Activated naive CD4-positive, alpha-beta T cell (primary cell): Measurements from ENCODE around the gene RPS26.

ENCODE experiments used
- DNase-seq, 4 experiments: peaks; one replicate each; lab custom pipeline; 2025; lab: John Stamatoyannopoulos, UW

The RPS26 gene

GRCh38 chr12:56078931-56079722 lies 37.4 kb downstream of the RPS26 start:
- DNase-seq: peak in 3 of 4 experiments; percentile 6 to 35 (median 12)

DNA sequence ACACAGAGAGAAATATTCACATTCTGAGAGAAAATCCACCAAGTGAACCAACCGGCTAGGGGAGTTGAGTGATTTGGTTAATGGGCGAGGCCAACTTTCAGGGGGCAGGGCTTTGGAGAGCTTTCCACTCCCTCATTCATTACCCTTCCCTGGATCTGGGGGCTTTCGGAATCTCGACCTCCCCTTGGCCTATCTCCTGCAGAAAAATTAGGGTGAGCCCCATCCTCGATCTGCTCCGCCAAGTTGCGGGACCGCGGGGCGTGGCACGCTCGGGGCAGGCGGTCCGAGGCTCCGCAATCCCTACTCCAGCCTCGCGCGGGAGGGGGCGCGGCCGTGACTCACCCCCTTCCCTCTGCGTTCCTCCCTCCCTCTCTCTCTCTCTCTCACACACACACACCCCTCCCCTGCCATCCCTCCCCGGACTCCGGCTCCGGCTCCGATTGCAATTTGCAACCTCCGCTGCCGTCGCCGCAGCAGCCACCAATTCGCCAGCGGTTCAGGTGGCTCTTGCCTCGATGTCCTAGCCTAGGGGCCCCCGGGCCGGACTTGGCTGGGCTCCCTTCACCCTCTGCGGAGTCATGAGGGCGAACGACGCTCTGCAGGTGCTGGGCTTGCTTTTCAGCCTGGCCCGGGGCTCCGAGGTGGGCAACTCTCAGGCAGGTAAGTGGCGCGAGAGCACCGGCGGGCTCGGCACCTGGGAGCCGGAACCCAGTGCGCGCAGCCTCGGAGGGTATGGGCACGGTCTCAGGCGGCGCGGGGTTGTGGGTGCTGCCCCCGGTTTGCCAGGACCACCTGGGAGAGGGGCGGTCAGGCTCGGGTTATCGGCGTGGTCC lies 38.2 kb downstream of the RPS26 start, which contains the start of gene ERBB3:
Gene ERBB3 (plus strand): TSS at position 443 of the 833 bp plus-strand sequence. CDS start 136 bp downstream, at position 579.
- DNase-seq: peak in 3 of 4 experiments; percentile 9 to 60 (median 17)

DNA sequence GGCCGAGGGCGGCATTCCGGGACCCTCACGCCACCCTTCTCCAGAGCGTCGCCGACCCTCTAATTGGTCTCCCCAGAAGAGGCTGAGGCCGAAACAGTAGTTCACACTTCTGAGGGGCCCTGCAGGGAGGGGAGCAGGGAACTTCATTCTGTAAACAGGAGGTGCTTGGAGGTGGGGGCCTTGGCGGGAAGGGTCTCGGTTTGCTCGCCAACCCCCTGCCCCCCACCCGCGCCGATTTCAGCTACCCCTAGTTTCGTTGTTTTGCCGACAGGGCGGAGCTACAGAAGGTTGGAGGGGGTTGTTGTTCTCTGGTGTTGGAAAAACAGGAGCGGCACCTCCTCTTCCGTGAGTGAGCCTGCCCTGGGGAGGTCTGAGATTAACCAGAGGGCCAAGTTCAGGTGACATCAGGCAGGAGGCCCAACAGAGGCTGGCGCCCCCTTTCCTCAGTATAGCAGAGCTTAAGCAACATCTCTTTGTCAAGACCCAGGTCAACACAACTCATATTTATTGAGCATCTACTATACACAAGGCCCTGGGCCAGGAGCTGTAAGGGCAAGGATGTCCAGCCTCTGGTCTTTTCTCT lies 38.9 kb downstream of the RPS26 start:
- DNase-seq: no peak

DNA sequence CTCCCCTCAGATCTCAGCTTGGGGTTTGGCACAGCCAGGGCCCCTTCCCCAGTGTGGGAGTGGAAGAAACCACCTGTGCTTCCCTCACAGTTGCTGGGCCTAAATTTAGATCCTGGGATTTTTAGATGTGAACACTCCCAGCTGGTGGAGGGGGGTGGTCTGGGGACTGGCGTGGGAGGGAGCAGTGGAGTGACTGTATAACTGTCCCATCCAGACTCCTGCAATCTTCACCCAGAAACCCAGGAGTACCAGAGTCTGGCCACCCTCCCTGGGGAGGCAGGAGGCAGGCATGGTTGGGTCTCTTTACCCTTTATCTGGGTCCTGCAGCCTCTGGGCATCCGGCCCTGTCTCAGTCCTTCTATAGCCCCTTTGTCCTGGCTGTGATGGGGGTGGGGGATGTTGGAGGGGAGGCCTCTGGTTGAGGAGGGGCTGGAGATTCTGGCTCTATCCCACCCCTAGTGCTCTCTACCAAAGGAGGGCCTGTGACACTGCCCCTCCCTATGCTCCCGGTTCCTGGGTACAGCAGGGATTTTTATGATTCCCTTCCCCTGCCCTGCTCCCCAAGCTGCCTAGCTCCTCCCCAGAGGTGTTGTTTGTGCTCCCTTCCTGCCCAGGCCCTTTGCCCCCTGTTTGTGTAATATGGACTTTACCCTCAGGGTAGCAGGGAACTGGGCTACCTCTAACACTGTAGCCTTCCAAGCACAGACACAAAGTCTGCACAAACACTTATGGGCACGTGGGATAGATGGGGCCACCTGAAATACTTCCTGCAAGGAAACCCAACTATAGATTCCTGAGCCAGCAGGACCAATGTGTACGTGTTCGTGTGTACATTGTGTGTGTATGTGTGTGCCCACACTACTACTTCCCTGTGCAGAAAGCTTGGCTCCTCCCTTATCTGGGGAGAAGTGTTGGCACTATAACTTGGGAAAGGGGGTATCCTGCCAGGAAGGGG lies 40.0 kb downstream of the RPS26 start:
- no peak for DNase-seq

GRCh38 chr12:56082382-56082781 lies 40.7 kb downstream of the RPS26 start:
- DNase-seq: no peak

DNA sequence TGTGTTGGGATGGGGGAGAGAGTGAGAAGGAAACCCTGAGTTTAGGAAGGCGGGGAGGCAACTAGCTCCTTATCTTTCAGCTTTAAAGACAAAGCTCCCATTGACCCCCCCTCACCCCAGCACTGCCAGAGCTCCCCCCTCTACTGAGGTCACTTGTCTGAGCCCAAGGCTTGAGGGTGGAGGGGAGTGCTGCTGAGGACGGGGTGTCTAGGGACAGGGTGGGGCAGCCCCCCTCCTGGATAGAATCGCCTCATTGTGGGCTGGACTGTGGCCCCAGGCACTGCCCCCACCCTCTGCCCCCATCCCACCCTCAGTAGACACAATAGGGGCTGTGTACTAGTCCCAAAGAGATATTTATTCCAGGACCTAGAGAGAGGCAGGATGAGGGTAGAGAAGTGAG lies 41.2 kb downstream of the RPS26 start:
- DNase-seq: no peak

- no peak for DNase-seq
Observed at GRCh38 chr12:56084958-56085543, 43.3 kb downstream of the RPS26 start.

GRCh38 chr12:56086096-56086495 lies 44.4 kb downstream of the RPS26 start:
- no peak for DNase-seq

DNA sequence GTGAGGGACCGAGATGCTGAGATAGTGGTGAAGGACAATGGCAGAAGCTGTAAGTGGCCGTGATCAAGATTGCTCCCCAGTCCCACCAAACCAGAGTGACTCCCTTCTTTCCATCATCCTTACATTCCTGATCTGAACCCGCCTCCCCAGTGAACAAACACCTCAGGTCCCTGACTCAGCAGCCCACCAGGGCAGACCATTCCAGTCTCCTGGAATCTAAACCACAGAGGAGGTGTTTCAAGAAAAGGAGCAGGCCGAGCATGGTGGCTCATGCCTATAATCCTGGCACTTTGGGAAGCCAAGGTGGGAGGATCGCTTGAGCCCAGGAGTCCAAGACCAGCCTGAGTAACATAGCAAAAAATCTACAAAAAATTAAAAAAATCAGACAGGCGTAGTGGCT lies 44.9 kb downstream of the RPS26 start:
- DNase-seq: no peak

- DNase-seq: no peak
Observed at GRCh38 chr12:56087220-56087619, 45.5 kb downstream of the RPS26 start.
